Osteocyte (in vitro differentiated cells): ENCODE measurements around the gene DHRS13. TPM values are rescaled to one million over a fixed set of nuclear protein-coding genes. Genes with fewer than 3 reads are reported as not detected.

Source experiments
- DNase-seq: peaks from one replicate; pipeline ENCODE4 v3.0.0; 2021; ENCODE audit warnings: mixed read lengths; ENCODE audit not compliant: unreplicated experiment; ENCODE audit errors: extremely low spot score
- H3K27ac Mint-ChIP-seq: one replicate; pipeline ENCODE4 v1.8.0; 2021; ENCODE audit warnings: mild to moderate bottlenecking, mixed read lengths; ENCODE audit not compliant: unreplicated experiment
- H3K27me3 Mint-ChIP-seq: one replicate; pipeline ENCODE4 v1.8.0; 2021; ENCODE audit warnings: mixed read lengths; ENCODE audit not compliant: unreplicated experiment
- H3K36me3 Mint-ChIP-seq: one replicate; pipeline ENCODE4 v1.8.0; 2021; ENCODE audit warnings: mixed read lengths; ENCODE audit not compliant: unreplicated experiment
- H3K4me1 Mint-ChIP-seq: one replicate; pipeline ENCODE4 v1.8.0; 2021; ENCODE audit warnings: mixed read lengths; ENCODE audit not compliant: unreplicated experiment
- H3K4me3 Mint-ChIP-seq: one replicate; pipeline ENCODE4 v1.8.0; 2021; ENCODE audit warnings: mild to moderate bottlenecking, moderate library complexity, mixed read lengths; ENCODE audit not compliant: unreplicated experiment
- H3K9me3 Mint-ChIP-seq: one replicate; pipeline ENCODE4 v1.8.0; 2021; ENCODE audit warnings: mixed read lengths; ENCODE audit not compliant: unreplicated experiment
- total RNA-seq: library from RNA; stranded (reverse); gene quantifications from 2 replicates; pipeline ENCODE4 v1.2.1, GENCODE V29; 2021
- TF ChIP-seq, protein P1 (sequence below): fragments of 200-600 bp; sonication (generic); IDR thresholded peaks from 2 replicates; pipeline ENCODE4 v1.5.0; 2021; ENCODE audit warnings: antibody characterized with exemption, mild to moderate bottlenecking, moderate library complexity

DHRS13 gene
- total RNA-seq, 1 donor from 2014 or later: 10.7 TPM

DNA sequence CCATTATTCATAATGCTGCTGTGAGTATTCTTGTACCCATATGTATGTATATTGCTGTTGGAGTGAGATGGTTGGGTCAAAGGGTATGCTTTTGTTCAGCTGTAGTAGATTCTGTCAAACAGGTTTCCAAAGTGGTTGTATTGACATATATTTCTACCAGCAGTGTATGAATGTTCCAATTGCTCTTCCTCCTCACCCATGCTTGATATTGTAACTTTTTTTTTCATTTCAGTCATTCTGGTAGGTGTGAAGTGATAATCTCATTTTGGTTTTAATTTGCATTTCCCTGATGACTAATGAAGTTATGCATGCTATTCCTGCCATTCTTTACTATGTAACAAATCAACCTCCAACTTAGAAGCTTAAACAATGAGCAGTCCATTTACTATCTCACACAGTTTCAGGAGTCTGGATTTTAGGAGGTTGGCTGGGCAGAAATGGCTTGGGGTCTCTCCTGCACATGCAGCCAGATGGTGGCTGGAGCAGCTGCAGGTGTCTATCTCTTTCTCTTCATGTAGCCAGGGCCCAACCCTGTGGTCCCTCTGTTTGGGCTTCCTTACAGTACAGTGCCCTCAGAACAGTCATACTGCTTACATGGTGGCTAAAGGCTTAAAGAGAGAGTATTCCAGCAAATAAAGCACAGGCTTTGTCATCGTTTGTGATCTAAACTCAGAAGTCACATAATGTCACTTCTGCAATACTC lies 26.9 kb downstream of the DHRS13 start:
- no peaks in the 10 kb centered on the region for H3K9me3 Mint-ChIP-seq
- H3K27me3 Mint-ChIP-seq: no peaks in the 10 kb centered on the region
- H3K4me3 Mint-ChIP-seq: no peak overlapping the region
- no peak overlapping the region for H3K27ac Mint-ChIP-seq
- H3K4me1 Mint-ChIP-seq: no peaks in the 10 kb centered on the region
- H3K36me3 Mint-ChIP-seq: peaks cover 16% of the 10 kb centered on the region
- TF ChIP-seq, protein P1, sequence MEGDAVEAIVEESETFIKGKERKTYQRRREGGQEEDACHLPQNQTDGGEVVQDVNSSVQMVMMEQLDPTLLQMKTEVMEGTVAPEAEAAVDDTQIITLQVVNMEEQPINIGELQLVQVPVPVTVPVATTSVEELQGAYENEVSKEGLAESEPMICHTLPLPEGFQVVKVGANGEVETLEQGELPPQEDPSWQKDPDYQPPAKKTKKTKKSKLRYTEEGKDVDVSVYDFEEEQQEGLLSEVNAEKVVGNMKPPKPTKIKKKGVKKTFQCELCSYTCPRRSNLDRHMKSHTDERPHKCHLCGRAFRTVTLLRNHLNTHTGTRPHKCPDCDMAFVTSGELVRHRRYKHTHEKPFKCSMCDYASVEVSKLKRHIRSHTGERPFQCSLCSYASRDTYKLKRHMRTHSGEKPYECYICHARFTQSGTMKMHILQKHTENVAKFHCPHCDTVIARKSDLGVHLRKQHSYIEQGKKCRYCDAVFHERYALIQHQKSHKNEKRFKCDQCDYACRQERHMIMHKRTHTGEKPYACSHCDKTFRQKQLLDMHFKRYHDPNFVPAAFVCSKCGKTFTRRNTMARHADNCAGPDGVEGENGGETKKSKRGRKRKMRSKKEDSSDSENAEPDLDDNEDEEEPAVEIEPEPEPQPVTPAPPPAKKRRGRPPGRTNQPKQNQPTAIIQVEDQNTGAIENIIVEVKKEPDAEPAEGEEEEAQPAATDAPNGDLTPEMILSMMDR: no peak
- DNase-seq: no peak

DNA sequence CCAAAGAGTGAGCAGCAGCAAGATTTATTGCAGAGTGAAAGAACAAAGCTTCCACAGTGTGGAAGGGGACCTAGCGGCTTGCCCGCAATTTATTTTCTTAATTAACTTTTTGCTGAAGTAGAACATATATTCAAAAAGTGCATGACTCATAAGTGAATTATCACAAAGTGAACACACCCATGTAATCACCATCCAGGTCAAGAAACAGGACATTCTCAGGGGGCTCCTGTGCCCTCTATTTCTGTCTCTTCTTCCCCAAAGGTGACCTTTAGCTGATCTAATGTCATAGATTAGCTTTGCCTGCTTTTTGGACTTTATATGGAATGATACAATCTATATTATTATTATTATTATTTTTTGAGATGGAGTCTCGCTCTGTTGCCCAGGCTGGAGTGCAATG lies 28.1 kb downstream of the DHRS13 start:
- TF ChIP-seq, protein P1: no peak
- no peak for DNase-seq
- H3K27me3 Mint-ChIP-seq: no peaks in the 10 kb centered on the region
- no peaks in the 10 kb centered on the region for H3K9me3 Mint-ChIP-seq
- H3K36me3 Mint-ChIP-seq: peaks cover 12% of the 10 kb centered on the region
- H3K4me3 Mint-ChIP-seq: no peak overlapping the region
- H3K4me1 Mint-ChIP-seq: no peaks in the 10 kb centered on the region
- no peak overlapping the region for H3K27ac Mint-ChIP-seq

DNA sequence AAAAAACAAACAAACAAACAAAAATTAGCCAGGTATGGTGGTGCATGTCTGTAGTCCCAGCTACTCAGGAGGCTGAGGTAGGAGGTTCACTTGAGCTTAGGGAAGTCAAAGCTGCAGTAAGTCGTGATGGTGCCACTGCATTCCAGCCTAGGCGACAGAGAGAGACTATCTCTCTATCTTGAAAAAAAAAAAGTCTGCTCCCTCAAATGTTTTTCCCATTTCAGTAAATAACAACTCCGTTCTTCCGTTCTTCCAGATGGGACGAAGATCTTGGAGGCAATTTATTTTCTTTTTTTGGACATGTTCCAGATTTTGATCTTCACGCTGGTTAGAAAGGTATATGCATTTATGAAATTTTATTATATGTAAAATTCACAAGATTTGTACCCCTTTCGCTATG lies 29.0 kb downstream of the DHRS13 start:
- Mint-ChIP-seq H3K27ac (no peak overlapping the region), H3K4me1 (no peaks in the 10 kb centered on the region), H3K4me3 (no peak overlapping the region), H3K36me3 (peaks cover 8% of the 10 kb centered on the region), H3K9me3 (no peaks in the 10 kb centered on the region), H3K27me3 (no peaks in the 10 kb centered on the region)
- no peak for DNase-seq
- TF ChIP-seq, protein P1: no peak

DNA sequence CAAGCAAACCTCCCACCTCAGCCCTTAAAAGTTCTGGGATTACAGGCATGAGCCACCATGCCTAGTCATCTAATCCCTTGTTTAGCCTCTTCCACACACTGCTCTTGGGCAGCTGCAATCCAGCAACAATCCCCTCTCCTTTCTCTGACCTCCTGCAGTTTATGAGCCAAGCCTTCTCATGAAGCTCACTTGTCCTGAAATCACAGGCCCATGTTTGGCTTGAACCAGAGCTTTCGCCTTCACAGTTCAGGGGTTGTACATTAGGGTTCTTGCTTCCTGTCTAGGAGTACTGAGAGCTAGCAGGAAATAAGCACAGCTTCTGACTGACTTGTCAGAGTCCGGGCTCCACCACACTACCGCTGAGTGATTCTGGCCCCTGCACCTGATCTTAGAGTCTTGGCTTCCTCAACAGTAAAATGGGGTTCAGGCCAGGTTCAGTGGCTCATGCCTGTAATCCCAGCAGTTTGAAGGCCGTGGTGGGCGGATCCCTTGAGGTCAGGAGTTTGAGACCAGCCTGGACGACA lies 31.8 kb downstream of the DHRS13 start:
- Mint-ChIP-seq H3K36me3 (no peaks in the 10 kb centered on the region), H3K4me1 (no peaks in the 10 kb centered on the region), H3K27me3 (no peaks in the 10 kb centered on the region), H3K27ac (no peak overlapping the region), H3K4me3 (no peak overlapping the region), H3K9me3 (no peaks in the 10 kb centered on the region)
- TF ChIP-seq, protein P1: no peak
- no peak for DNase-seq

DNA sequence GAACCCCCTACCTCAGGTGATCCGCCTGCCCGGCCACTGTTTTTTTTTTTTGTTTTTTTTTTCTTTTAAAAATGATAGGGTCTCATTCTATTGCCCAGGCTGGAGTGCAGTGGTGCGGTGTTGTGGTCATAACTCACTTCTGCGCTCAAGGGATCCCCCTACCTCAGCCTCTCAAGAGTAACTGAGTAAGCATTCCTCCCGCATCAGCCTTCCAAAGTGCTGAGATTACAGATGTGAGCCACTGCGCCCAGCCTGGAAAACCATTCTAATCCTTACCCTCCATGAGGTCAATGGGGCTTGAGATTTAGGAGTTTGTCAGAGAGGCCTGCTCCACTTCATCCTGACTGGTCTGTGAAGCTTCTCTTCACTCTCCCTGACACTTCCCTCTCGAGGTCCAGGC lies 35.6 kb downstream of the DHRS13 start:
- H3K27ac Mint-ChIP-seq: no peak overlapping the region
- H3K4me1 Mint-ChIP-seq: peaks cover 9% of the 10 kb centered on the region
- H3K4me3 Mint-ChIP-seq: no peak overlapping the region
- no peaks in the 10 kb centered on the region for H3K9me3 Mint-ChIP-seq
- no peaks in the 10 kb centered on the region for H3K27me3 Mint-ChIP-seq
- no peak for DNase-seq
- no peaks in the 10 kb centered on the region for H3K36me3 Mint-ChIP-seq
- TF ChIP-seq, protein P1: no peak
